Gastrocnemius medialis (tissue), 4 donors: Measurements from ENCODE around the gene PGD. TPM values are rescaled to one million over a fixed set of nuclear protein-coding genes. Genes with fewer than 3 reads are reported as not detected.
"Not testable (repeated sequence)": the region's sequence is repeated elsewhere in the genome, so short reads cannot be mapped to it uniquely, and the experiment has no call there.

Experiments
- ATAC-seq, 2 donors: fragments of 150-250 bp; one replicate each; pipeline ENCODE4 v1.9.1; 2016
- DNase-seq, 2 donors: peaks; one replicate each; pipeline ENCODE4 v3.0.0-alpha.2; 2019
- H3K27ac ChIP-seq, 4 donors: fragments of 200-600 bp; sonication (generic); 1 replicate in 1 of 4; 2 replicates in 3 of 4; pipeline ENCODE4 v1.5.1; 2016 to 2018; ENCODE audit warnings: mild to moderate bottlenecking in 2 of 4, moderate library complexity in 1 of 4
- H3K27me3 ChIP-seq, 3 donors: fragments of 200-600 bp; sonication (generic) in 2 of 3; 1 replicate in 1 of 3; 2 replicates in 2 of 3; pipeline versions ENCODE4 v1.5.1 to v1.6.0; 2016 to 2019; ENCODE audit warnings: mild to moderate bottlenecking in 1 of 3, moderate library complexity in 1 of 3
- H3K36me3 ChIP-seq, 2 donors: fragments of 200-600 bp; sonication (generic) in 1 of 2; one replicate each; pipeline ENCODE4 v1.5.1; 2017 to 2018
- H3K4me1 ChIP-seq, 2 donors: fragments of 200-600 bp; sonication (generic) in 1 of 2; one replicate each; pipeline ENCODE4 v1.5.1; 2016 to 2017; ENCODE audit warnings: mild to moderate bottlenecking in 2 of 2
- H3K4me3 ChIP-seq, 4 donors: fragments of 200-600 bp; sonication (generic) in 3 of 4; 1 replicate in 1 of 4; 2 replicates in 3 of 4; pipeline ENCODE4 v1.5.1; 2016 to 2019; ENCODE audit warnings: mild to moderate bottlenecking in 2 of 4
- H3K9me3 ChIP-seq, 3 donors: fragments of 200-600 bp; sonication (generic) in 2 of 3; 1 replicate in 1 of 3; 2 replicates in 2 of 3; pipeline ENCODE4 v1.5.1; 2016 to 2019
- POLR2A ChIP-seq, 2 donors: fragments of 450-650 bp; IDR thresholded peaks; one replicate each; pipeline ENCODE4 v1.6.1; 2017; ENCODE audit warnings: antibody characterized with exemption in 2 of 2, mild to moderate bottlenecking in 2 of 2, moderate library complexity in 2 of 2
- in situ Hi-C, 4 donors: fragments of 200-750 bp; cut with MboI; loops; one replicate each; pipeline versions ENCODE4 v1.15.0 to v1.8.0; 2017; ENCODE audit warnings: low sequenced_read_pairs in 4 of 4
- intact Hi-C: fragments of 100-400 bp; cut with DNase I; formaldehyde crosslinking; loops from one replicate; pipeline ENCODE4 v1.15.1; 2023; ENCODE audit warnings: low total_unique reads
- total RNA-seq, 4 donors: library from RNA; depleted of rRNA; stranded (reverse); fragments of >200 nt; gene quantifications; one replicate each; pipeline versions ENCODE4 v1.1.0 to v1.2.3, GENCODE V29; 2016
- TF ChIP-seq, protein P1 (sequence below), 5 experiments: fragments of 450-650 bp in 3 of 5; fragments of 200-600 bp in 2 of 5; sonication (generic) in 2 of 5; IDR thresholded peaks in 4 of 5; conservative IDR thresholded peaks in 1 of 5; 1 replicate in 4 of 5; 2 replicates in 1 of 5; pipeline ENCODE4 v1.5.1; 2016 to 2019; ENCODE audit warnings: antibody characterized with exemption in 5 of 5, mild to moderate bottlenecking in 3 of 5, moderate library complexity in 3 of 5

PGD gene
- total RNA-seq, 4 donors from 2014 or later: 23.8 to 48.7 (median 39.3) TPM

GRCh38 chr1:10407201-10407600 lies 8.3 kb downstream of the PGD start:
- Histone ChIP-seq H3K27ac (no peak overlapping the region), H3K9me3 (no peaks in the 10 kb centered on the region), H3K36me3 (peaks cover 0 to 94% of the 10 kb centered on the region in 2 donors), H3K27me3 (no peaks in the 10 kb centered on the region), H3K4me3 (no peak overlapping the region), H3K4me1 (no peaks in the 10 kb centered on the region)
- intact Hi-C loops: no loop called here
- ATAC-seq: no peak
- in situ Hi-C loops: no loop called here
- DNase-seq: no peak
- no peak for TF ChIP-seq POLR2A (IDR thresholded peaks at IDR 0.05)
- TF ChIP-seq, protein P1, sequence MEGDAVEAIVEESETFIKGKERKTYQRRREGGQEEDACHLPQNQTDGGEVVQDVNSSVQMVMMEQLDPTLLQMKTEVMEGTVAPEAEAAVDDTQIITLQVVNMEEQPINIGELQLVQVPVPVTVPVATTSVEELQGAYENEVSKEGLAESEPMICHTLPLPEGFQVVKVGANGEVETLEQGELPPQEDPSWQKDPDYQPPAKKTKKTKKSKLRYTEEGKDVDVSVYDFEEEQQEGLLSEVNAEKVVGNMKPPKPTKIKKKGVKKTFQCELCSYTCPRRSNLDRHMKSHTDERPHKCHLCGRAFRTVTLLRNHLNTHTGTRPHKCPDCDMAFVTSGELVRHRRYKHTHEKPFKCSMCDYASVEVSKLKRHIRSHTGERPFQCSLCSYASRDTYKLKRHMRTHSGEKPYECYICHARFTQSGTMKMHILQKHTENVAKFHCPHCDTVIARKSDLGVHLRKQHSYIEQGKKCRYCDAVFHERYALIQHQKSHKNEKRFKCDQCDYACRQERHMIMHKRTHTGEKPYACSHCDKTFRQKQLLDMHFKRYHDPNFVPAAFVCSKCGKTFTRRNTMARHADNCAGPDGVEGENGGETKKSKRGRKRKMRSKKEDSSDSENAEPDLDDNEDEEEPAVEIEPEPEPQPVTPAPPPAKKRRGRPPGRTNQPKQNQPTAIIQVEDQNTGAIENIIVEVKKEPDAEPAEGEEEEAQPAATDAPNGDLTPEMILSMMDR (IDR thresholded peaks at IDR 0.05 in 4 of 5, conservative IDR thresholded peaks at IDR 0.05 in 1 of 5): no peak

GRCh38 chr1:10415211-10415930 lies 16.5 kb downstream of the PGD start:
- intact Hi-C loops (no loop called here), in situ Hi-C loops (no loop called here)
- no peaks in the 10 kb centered on the region for H3K27me3 ChIP-seq
- TF ChIP-seq, protein P1 (IDR thresholded peaks at IDR 0.05 in 4 of 5, conservative IDR thresholded peaks at IDR 0.05 in 1 of 5): no peak
- TF ChIP-seq POLR2A (IDR thresholded peaks at IDR 0.05): no peak
- no peak overlapping the region for H3K4me3 ChIP-seq
- no peaks in the 10 kb centered on the region for H3K4me1 ChIP-seq
- no peaks in the 10 kb centered on the region for H3K9me3 ChIP-seq
- peak in 1 of 2 donors; percentile 45 for ATAC-seq
- H3K36me3 ChIP-seq: peaks cover 0 to 100% of the 10 kb centered on the region in 2 donors
- peak overlapping the region in 2 of 4 donors; percentile 10 to 26 for H3K27ac ChIP-seq
- DNase-seq: peak in 1 of 2 donors; percentile 33

DNA sequence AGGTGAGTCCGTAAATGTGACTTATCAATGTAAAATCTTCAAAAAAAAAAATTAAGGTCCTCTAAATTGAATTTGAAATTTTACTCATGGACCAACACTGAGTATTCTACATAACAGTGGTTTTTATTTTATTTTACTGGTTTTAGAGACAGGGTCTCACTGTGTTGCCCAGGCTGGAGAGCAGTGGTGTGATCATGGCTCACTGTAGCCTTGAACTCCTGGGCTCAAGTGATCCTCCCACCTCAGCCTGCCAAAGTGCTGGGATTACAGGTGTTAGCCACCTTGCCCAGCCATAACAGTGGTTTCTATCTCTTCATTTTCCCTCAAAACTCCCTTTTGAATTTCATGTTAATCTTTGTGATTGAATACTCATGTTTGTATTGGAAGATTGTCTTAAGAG lies 17.1 kb downstream of the PGD start:
- DNase-seq, intact Hi-C loops, H3K4me3 ChIP-seq, H3K9me3 ChIP-seq, ATAC-seq, H3K4me1 ChIP-seq, in situ Hi-C loops, H3K27me3 ChIP-seq: not testable (repeated sequence)
- peaks cover 0 to 98% of the 10 kb centered on the region in 2 donors for H3K36me3 ChIP-seq
- H3K27ac ChIP-seq: peak overlapping the region in 1 of 4 donors; percentile 10

DNA sequence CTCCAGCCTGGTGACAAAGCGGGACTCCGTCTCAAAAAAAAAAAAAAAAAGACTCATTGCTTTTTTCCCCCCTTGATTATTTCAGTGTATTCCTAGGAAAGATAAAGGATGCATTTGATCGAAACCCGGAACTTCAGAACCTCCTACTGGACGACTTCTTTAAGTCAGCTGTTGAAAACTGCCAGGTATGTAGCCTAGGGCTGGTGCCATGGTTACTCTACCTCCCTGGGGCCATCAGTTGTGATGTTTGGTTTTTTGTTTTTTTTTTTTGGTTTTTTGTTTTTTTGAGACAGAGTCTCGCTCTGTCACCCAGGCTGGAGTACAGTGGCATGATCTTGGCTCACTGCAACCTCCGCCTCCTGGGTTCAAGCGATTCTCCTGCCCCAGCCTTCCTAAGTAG lies 19.9 kb downstream of the PGD start:
- H3K27me3 ChIP-seq, in situ Hi-C loops, H3K4me3 ChIP-seq, H3K4me1 ChIP-seq, H3K9me3 ChIP-seq, ATAC-seq, H3K27ac ChIP-seq, DNase-seq, intact Hi-C loops: not testable (repeated sequence)
- H3K36me3 ChIP-seq: peaks cover 0 to 71% of the 10 kb centered on the region in 2 donors

DNA sequence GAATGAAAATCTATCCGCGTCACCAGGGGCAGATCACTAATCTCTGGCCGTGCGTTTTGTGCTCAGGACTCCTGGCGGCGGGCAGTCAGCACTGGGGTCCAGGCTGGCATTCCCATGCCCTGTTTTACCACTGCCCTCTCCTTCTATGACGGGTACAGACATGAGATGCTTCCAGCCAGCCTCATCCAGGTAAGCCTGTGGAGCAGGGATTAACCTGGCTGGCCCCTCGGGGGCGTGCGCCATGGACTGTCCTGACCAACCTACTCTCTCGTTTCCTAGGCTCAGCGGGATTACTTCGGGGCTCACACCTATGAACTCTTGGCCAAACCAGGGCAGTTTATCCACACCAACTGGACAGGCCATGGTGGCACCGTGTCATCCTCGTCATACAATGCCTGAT lies 20.5 kb downstream of the PGD start:
- Histone ChIP-seq H3K27me3 (no peaks in the 10 kb centered on the region), H3K4me1 (no peaks in the 10 kb centered on the region), H3K36me3 (peaks cover 0 to 65% of the 10 kb centered on the region in 2 donors), H3K4me3 (no peak overlapping the region), H3K27ac (no peak overlapping the region), H3K9me3 (no peaks in the 10 kb centered on the region)
- intact Hi-C loops: no loop called here
- TF ChIP-seq POLR2A (IDR thresholded peaks at IDR 0.05): no peak
- TF ChIP-seq, protein P1 (IDR thresholded peaks at IDR 0.05 in 4 of 5, conservative IDR thresholded peaks at IDR 0.05 in 1 of 5): no peak
- DNase-seq: no peak
- ATAC-seq: no peak
- in situ Hi-C loops: no loop called here
